Stimulated activated CD8-positive, alpha-beta memory T cell treated with anti-CD3 and anti-CD28 coated beads, Interleukin-12 subunit alpha, Interleukin-12 subunit beta, amount 100 ng/mL, for 4 hours (primary cell): Measurements from ENCODE around the gene PPIE.

ENCODE experiments used
- DNase-seq: peaks from one replicate; pipeline ENCODE4 v3.0.0-alpha.2; 2020; ENCODE audit warnings: low read depth

The PPIE gene

DNA sequence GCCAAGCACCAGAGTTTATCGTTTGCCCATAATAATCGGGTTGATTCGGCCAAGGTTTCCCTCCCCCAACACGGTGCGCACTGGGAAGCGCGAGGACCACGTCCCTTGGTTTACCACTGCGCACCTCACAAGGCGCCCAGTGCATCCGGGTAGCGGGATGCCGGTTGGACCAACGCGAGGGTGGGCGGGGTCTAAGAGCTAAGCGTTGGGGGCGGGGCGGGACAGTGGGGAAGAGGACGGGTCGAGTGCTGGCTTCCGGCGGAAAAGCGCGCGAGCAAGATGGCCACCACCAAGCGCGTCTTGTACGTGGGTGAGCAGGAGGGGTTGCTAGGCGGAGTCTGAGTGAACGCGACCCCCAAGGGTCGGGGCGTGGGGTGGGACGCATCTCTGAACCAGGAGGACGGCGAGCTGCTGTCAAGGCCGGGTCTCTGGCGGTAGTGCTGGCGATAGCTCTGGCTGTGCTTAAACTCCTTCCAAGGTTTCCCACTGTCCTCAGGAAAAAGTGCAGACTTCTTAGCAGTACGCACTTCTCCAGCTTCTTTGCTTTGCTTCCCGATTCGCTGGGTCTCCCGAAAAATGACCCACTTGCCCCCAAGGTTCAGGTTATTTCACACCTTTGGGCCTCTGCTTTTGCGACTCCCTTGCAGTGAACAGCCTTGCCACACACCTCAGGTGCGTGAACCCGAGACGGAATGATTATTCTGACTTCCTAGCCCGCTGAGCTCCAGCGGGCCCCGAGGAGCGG, at the start of gene PPIE:
Gene PPIE (plus strand): TSS at position 261 of the 745 bp plus-strand sequence. CDS start 19 bp downstream, at position 280.
- DNase-seq, result peak; percentile 90

DNA sequence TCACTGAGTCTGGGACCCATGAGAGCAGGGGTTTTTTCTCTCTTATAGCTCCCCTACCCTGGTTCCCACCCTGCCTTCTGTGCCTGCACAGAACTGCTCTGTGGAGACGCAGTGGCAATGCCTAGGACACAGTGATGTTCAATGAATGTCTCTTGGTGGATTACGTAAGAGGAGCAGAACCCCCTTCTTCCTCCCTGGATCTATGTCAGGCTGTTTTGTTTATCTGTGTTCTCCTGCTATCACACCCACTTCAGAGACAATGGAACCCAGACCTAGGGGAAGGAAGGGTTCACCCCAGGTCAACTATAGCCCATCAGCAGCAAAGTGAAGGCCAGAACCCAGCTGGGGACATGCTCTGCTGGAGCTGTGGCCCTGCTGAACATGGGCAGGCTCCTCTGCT, 49.5 kb upstream of the PPIE start:
- DNase-seq, result no peak

DNA sequence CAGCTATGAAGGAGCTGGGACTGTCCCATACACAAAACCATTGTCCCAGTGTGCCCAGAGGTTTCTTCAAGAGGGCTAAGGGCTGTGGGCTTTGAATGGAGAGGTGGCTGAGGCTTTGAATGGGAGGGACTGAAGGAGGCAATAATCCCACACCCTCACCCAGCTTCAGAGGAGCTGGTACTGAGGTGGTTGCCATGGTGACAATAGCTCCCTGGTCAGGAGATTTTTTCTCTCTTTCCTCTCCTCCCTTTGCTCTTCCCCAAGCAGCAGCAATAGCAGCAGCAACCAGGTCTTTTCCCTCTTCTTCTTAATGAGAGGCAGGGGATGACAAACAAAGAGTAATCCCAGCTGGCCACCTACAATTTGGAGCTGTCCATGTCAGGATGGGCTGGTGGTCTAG, 49.0 kb upstream of the PPIE start:
- no peak for DNase-seq

GRCh38 chr1:39690225-39690624, 48.5 kb upstream of the PPIE start:
- no peak for DNase-seq

DNA sequence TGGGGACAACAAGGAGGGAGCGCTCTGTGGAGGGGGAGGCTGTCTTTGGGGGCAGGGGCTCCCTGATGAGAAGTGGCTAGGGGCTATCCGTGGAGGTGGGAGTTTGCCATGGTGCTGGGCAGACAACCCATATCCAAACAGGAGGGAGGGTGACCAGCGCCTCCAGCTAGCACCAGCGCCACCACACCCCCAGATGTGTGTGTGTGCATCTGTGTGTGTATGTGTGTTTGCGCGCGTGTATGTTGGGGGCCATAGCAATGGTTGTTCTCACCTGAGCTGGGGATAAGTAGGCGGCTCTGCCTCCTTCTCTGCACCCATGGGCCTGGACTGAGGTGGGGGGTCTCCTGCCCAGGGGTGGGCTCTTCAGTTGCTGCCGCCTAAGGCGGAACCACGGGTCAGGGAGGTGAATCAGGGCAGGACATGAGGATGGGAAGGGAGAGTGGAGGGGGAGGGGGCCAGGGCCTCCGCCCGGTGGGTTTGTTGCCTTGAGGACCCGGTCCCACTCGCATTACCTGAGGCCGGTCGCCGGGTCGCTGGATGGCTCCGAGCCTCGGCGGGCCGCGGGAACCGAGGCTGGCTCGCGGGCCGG, 47.8 kb upstream of the PPIE start:
- no peak for DNase-seq

DNA sequence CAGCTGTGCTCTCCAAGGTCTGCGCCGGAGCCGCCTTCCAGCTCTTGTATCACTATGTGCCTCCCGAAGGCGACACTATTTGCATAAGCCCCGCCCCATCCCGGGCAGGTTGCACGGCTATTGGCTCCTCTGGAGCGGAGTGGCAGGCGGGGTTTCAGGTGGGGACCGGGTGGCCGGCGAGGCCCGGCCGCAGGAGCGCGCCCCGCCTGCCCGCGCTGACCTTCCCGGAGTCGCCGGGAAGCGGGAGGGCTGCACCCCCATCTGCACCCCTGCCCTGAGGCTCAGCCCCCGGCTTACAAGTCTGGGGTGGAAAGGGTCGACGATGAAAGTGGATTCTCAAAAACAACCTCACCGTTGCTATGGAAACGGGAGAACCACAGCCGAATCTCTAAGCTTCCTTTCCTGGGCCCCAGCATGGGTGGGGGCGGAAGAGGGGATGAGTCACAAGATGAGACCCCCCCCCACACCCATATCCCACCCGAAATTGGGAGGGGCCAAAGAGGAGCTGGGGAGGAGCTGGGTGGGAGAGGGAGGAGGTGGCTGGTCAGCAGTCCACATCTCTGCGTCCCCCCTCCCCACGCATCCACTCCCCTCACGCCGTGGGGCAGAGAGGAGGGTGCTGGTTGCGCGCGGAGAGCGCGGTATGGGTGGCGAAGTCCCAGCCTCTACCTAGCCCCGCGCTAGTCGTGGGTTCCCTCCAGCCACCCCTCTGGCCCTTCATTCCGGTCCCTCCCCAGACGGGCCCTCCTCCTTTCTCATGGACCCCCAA, 47.1 kb upstream of the PPIE start, which contains the start of gene HPCAL4:
Gene HPCAL4 (minus strand): TSS at position 51 of the 769 bp plus-strand sequence. CDS start 6,830 bp downstream, outside the sequence.
- peak; percentile 76 for DNase-seq

DNA sequence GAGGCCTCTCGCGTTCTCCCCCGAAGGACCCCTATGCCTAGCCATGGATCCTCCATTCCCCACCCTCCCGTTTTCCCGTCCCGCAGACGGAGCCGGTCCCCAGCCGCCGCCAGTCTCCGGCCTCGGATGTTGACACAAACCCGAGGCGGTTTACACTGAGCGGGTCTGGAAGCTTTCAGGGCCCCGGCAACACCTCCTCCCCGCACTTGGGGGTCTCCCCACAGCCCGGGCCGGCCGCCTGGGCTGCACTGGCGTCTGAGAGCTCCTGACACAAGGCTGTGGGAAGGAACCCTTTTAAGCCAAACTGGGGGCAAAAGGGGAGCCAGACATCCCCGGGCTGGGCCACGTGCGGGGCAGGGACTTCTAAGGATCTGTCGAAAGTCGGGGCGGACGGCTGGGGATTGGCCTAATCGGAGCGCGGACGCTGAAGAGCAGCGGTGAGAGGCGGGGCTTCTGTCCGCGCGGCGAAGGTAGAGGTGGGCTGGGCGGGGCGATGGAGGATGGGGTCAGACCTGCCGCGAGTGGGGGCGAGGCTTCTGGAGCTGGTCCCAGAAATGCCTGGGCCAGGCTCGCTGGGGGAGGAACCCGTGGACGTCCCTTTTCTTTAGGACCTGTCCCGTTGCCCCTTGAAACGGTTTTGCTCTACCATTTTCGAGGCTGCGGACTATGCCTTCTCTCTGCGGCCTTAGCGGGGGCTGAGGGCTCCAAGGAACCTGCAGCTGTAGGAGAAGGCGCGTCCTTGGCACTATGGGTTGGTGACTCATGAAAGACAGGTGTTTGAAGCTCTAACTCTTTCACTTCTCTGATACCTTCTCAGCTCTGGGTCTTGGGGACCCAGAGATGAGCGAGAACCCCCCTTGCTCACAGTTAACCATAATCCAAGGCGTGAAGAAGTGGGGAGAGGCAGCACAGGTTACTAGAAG, 46.3 kb upstream of the PPIE start:
- no peak for DNase-seq

- no peak for DNase-seq
Observed at GRCh38 chr1:39694026-39694425, 44.7 kb upstream of the PPIE start.

DNA sequence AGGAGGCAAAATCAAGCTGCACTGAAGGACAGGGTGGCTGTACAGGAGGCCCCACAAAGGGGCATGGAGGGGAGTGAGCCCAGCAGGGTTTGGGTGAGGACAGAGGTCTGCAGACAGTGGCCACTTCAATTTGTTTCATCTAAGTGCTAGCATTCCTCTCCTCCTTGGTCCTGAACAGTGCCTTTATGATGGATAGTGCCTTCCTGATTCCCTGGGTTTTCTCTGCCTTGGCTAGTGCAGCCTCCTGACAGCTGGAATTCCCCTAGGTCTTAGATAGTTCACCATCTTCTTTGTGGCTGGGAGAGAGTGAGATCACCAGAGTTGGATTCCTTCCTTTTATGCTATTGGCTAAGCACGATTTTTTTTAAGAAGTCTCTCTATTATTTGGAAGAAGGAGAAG, 43.7 kb upstream of the PPIE start:
- DNase-seq, result no peak

DNA sequence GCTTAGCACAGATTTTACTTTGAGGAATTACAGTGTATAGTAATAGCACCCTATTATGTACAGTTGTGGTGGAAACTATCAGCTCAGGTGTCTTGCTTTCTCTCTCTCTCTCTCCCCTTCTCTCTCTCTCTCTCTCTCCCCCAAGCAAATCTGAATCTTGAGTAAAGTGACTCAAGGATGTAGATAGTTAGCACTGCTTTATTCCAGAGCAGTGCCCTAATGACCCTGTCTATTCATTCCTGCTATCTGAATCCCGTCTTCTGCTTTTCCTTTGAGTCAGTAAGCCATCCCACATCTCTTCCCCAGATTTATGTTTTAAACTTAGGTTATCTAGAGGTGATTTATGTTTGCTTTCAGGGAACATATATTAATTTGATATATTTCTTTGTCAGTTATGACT, 42.2 kb upstream of the PPIE start:
- DNase-seq, result no peak

DNA sequence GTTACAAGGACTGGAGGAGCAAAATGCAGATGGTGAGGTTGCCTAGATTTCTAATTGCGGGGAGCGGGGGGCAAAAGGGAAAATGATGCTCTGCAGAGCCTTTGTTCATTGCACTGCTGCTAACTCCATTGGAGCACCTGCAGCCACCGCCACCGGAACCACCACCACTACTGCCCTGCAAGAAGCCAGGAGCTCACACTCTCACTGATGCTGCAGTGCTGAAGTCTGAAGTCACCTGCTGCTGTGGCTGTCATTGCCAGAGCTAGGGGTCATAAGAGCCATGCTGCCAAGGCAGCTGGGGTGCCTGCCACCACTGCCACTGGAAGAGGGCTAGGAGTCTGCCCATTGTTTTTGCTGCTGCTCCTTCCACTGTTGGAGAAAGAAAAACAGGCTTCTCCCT, 40.1 kb upstream of the PPIE start:
- DNase-seq, result no peak

DNA sequence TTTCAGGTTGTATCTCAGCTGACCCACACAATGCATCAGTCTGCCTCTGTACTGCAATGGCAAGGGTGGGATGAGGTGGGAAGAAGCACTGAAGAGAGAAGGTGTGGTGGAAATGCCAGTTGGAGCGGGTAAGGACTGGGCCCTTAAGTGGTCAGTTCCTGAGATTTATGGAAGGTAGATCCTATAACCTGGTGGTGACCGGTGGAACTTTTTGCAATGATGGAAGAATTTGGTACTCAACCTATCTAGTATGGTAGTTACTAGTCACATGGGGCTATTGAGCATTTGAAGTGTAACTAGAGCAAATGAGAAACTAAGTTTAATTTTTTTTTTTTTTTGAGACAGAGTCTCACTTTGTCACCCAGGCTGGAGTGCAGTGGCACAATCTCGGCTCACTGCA, 39.3 kb upstream of the PPIE start:
- no peak for DNase-seq

GRCh38 chr1:39700348-39700747, 38.3 kb upstream of the PPIE start:
- no peak for DNase-seq

DNA sequence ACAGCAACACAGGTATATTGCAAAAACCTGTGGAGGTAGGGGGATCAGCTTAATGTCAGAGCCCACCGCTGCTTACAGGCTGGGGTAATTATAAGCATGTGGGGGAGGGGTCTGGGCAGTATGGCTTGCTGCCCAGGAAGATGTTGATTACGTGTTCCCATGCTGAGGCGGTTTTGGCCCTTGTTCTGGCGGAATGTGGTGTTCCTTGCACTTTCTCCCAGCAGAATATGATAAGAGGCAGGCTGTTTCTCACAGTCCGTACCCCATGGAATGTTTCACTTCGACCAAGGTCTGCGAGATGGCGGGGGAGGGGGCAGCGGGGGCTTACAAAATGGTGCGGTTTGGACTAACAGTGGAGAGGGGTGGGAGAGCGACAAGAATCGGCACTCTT, 37.6 kb upstream of the PPIE start:
- DNase-seq, result no peak

DNA sequence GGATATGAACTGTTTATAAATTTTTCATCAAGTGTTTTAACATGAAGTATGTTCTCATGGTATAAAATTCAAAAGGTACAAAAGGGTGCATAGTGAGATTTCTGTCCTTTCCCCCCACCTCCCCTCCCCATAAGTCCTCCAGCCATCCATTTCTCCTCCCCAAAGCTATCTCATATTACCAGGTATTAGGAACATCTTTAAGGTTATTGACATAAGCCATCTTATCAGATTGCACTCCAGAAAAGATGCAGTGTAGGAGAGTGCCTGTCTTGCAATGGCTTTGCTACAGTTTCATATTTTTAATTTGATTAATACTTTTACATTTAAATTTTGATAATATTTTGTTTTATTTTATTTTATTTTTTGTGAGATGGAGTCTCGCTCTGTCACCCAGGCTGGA, 33.9 kb upstream of the PPIE start:
- no peak for DNase-seq

GRCh38 chr1:39707506-39707905, 31.2 kb upstream of the PPIE start:
- no peak for DNase-seq

GRCh38 chr1:39711104-39711965, 27.3 kb upstream of the PPIE start:
- no peak for DNase-seq

DNA sequence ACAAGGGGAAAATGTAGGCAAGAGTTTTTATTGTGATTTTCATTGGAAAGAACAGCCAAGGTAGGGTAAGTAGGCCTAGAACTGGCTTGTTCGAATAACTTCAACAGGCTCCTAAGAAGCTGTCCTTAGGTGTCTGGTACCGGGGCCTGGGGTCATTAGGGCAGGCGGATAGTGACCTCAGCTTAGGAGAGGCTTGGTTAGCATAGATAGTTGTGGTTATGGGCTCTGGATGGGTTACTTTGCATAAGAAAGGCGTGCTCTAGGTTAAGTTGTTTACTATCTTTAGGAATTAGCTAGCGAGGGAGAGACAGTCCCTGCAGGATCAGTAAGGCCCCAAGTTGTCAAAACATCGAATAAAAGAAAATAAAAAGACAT, 26.7 kb upstream of the PPIE start:
- no peak for DNase-seq

- no peak for DNase-seq
Observed at GRCh38 chr1:39713557-39713956, 25.1 kb upstream of the PPIE start.

DNA sequence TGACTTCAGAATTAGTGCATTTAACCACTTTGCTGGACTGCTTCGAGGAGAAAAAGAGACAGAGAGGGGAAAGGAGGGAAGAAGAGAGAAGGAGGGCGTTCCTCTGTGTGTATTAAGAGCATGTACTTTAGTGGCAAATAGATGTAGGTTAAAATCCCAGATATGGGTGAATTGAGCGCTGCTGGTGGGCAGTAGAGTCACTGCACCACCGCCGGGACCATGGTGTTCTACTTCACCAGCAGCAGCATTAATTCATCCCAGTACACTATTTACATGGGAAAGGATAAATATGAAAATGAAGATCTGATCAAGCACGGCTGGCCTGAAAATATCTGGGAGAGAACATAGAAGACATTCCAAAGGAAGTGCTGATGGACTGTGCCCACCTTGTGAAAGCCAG, 20.9 kb upstream of the PPIE start:
- no peak for DNase-seq
